IMR-90 (cell line): Measurements from ENCODE around the gene GPC5. TPM values are rescaled to one million over a fixed set of nuclear protein-coding genes. Genes with fewer than 3 reads are reported as not detected.

Experiments
- ATAC-seq: fragments of 200-7000 bp; cut with Tn5 transposase; 2 replicates; pipeline ENCODE4 v1.9.1; 2020; ENCODE audit warnings: low read depth, mild to moderate bottlenecking, moderate library complexity
- BruUV-seq: library from RNA; stranded (reverse); fragments of 400-500 nt; replicated peaks from 2 replicates; lab custom pipeline; 2021; lab: Mats Ljungman, UMichigan
- CTCF ChIA-PET: fragments of 300-600 bp; formaldehyde crosslinking; extraction: SDS; loops from one replicate; lab custom pipeline; 2021; ENCODE audit warnings: antibody characterized with exemption; lab: Yijun Ruan, JAX
- POLR2A ChIA-PET: fragments of 300-600 bp; sonication (Branson Sonifier 250); formaldehyde crosslinking; loops from one replicate; lab custom pipeline; 2022; ENCODE audit warnings: antibody characterized with exemption; ENCODE audit not compliant: unreplicated experiment; lab: Charles Lee
- DNase-seq: peaks from one replicate; pipeline ENCODE4 v3.0.0; 2013
- H2AFZ ChIP-seq: replicated peaks from 2 replicates; pipeline ENCODE3; 2013; ENCODE audit warnings: low read length, mild to moderate bottlenecking; ENCODE audit not compliant: poor library complexity
- H2AK5ac ChIP-seq: 2 replicates; pipeline ENCODE4 v1.6.1; 2013; ENCODE audit warnings: low read depth, low read length, inconsistent platforms
- H2AK9ac ChIP-seq: replicated peaks from 2 replicates; pipeline ENCODE3; 2013; ENCODE audit warnings: mild to moderate bottlenecking, low read depth, low read length, moderate library complexity; ENCODE audit not compliant: poor library complexity
- H2BK120ac ChIP-seq: 2 replicates; pipeline ENCODE4 v1.6.1; 2013; ENCODE audit warnings: low read depth, low read length, inconsistent platforms
- H2BK15ac ChIP-seq: 3 replicates; pipeline ENCODE4 v1.6.1; 2013; ENCODE audit warnings: low read depth, low read length, inconsistent platforms
- H2BK20ac ChIP-seq: 2 replicates; pipeline ENCODE4 v1.6.1; 2013; ENCODE audit warnings: low read depth, mild to moderate bottlenecking, inconsistent platforms, low read length, moderate library complexity
- H2BK5ac ChIP-seq: 2 replicates; pipeline ENCODE4 v1.6.1; 2013; ENCODE audit warnings: mild to moderate bottlenecking, low read depth, low read length, inconsistent platforms; ENCODE audit not compliant: poor library complexity, severe bottlenecking
- H3K14ac ChIP-seq: replicated peaks from 2 replicates; pipeline ENCODE4 v1.6.1; 2013; ENCODE audit warnings: low read depth, low read length, inconsistent platforms
- H3K18ac ChIP-seq: 2 replicates; pipeline ENCODE4 v1.6.1; 2013; ENCODE audit warnings: low read depth, low read length, control low read depth
- H3K23ac ChIP-seq: 2 replicates; pipeline ENCODE4 v1.6.1; 2013; ENCODE audit warnings: low read depth, low read length, inconsistent platforms
- H3K27ac ChIP-seq: 2 replicates; pipeline ENCODE4 v1.5.1; 2013; ENCODE audit warnings: mild to moderate bottlenecking, control low read depth, low read length; ENCODE audit not compliant: insufficient read depth
- H3K27me3 ChIP-seq: 2 replicates; pipeline ENCODE4 v1.6.1; 2013; ENCODE audit warnings: low read length; ENCODE audit not compliant: control insufficient read depth, insufficient read depth
- H3K36me3 ChIP-seq: 2 replicates; pipeline ENCODE4 v1.6.1; 2013; ENCODE audit warnings: low read length, mixed read lengths; ENCODE audit not compliant: control insufficient read depth, insufficient read depth
- H3K4ac ChIP-seq: 2 replicates; pipeline ENCODE4 v1.6.1; 2013; ENCODE audit warnings: low read depth, low read length, inconsistent platforms
- H3K4me1 ChIP-seq: 2 replicates; pipeline ENCODE4 v1.6.1; 2013; ENCODE audit warnings: low read length, mixed read lengths; ENCODE audit not compliant: control insufficient read depth, insufficient read depth
- H3K4me2 ChIP-seq: 2 replicates; pipeline ENCODE4 v1.6.1; 2013; ENCODE audit warnings: low read depth, mild to moderate bottlenecking, control low read depth, low read length, moderate library complexity
- H3K4me3 ChIP-seq: 2 replicates; pipeline ENCODE4 v1.5.1; 2013; ENCODE audit warnings: low read depth, mild to moderate bottlenecking, control low read depth, low read length, moderate library complexity; ENCODE audit not compliant: insufficient read depth
- H3K56ac ChIP-seq: 2 replicates; pipeline ENCODE4 v1.6.1; 2013; ENCODE audit warnings: low read length, inconsistent platforms; ENCODE audit not compliant: insufficient read depth; ENCODE audit errors: extremely low read depth
- H3K79me1 ChIP-seq, 2 experiments: 2 replicates each; pipeline ENCODE4 v1.6.1; 2013; ENCODE audit warnings: low read length in 2 of 2, inconsistent platforms in 1 of 2, low read depth in 1 of 2
- H3K9ac ChIP-seq: 2 replicates; pipeline ENCODE4 v1.6.1; 2013; ENCODE audit warnings: low read depth, low read length, control low read depth
- H3K9me1 ChIP-seq: 2 replicates; pipeline ENCODE4 v1.6.1; 2013; ENCODE audit warnings: low read length, inconsistent platforms; ENCODE audit not compliant: insufficient read depth
- H3K9me3 ChIP-seq: 2 replicates; pipeline ENCODE4 v1.6.1; 2013; ENCODE audit warnings: low read length; ENCODE audit not compliant: control insufficient read depth, insufficient read depth
- H4K20me1 ChIP-seq: 2 replicates; pipeline ENCODE4 v1.6.1; 2013; ENCODE audit warnings: low read length, inconsistent platforms; ENCODE audit not compliant: insufficient read depth
- H4K5ac ChIP-seq: 2 replicates; pipeline ENCODE4 v1.6.1; 2013; ENCODE audit warnings: mild to moderate bottlenecking, low read depth, low read length, control low read depth
- H4K8ac ChIP-seq, 2 experiments: 2 replicates each; pipeline ENCODE4 v1.6.1; 2013; ENCODE audit warnings: low read depth in 2 of 2, low read length in 2 of 2, control low read depth in 1 of 2, inconsistent platforms in 1 of 2
- H4K91ac ChIP-seq: 2 replicates; pipeline ENCODE4 v1.6.1; 2013; ENCODE audit warnings: low read depth, low read length, inconsistent platforms; ENCODE audit not compliant: insufficient read depth
- MAZ ChIP-seq: IDR thresholded peaks from 2 replicates; pipeline ENCODE4 v1.6.1; 2012; ENCODE audit warnings: low read depth, mild to moderate bottlenecking, low read length, improper control_type of control experiment, moderate library complexity, borderline replicate concordance
- MXI1 ChIP-seq: IDR thresholded peaks from 2 replicates; pipeline ENCODE4 v1.6.1; 2012; ENCODE audit warnings: low read depth, mild to moderate bottlenecking, low read length, moderate library complexity, borderline replicate concordance
- NFE2L2 ChIP-seq: fragments of 150-350 bp; IDR thresholded peaks from 2 replicates; pipeline ENCODE4 v1.6.1; 2016; ENCODE audit warnings: low read depth, mild to moderate bottlenecking, low read length
- POLR2A ChIP-seq: IDR thresholded peaks from 2 replicates; pipeline ENCODE4 v1.6.1; 2012; ENCODE audit warnings: mild to moderate bottlenecking, low read depth, low read length
- WGBS, 2 experiments: methylation state at CpG; one replicate each; pipeline versions ENCODE4 v1.1.5 to v1.1.7; 2013; ENCODE audit warnings: missing lambda C conversion rate in 2 of 2; ENCODE audit not compliant: insufficient read length in 1 of 2; ENCODE audit errors: extremely low coverage in 2 of 2; 5-methylcytosine and 5-hydroxymethylcytosine counted together
- dilution Hi-C: fragments of 300-500 bp; cut with HindIII; formaldehyde crosslinking; loops from one replicate; pipeline ENCODE4 v1.14.3; 2018; ENCODE audit warnings: low sequenced_read_pairs; ENCODE audit not compliant: unreplicated experiment
- in situ Hi-C: fragments of 300-500 bp; cut with MboI; formaldehyde crosslinking; loops from 3 replicates; pipeline ENCODE4 v1.14.3; 2019; ENCODE audit warnings: low sequenced_read_pairs, inconsistent platforms, mixed read lengths
- intact Hi-C: fragments of 100-400 bp; cut with micrococcal nuclease; formaldehyde crosslinking; loops from 2 replicates; pipeline ENCODE4 v1.10.0; 2022
- polyA plus RNA-seq, 3 experiments: library from polyadenylated mRNA; depleted of rRNA; stranded (reverse); fragments of >200 nt; gene quantifications; 2 replicates each; pipeline ENCODE4 v1.2.3, GENCODE V29; 2012; ENCODE audit warnings: low replicate concordance in 1 of 3
- total RNA-seq: library from RNA; depleted of rRNA; stranded (reverse); fragments of >200 nt; gene quantifications from 2 replicates; pipeline ENCODE4 v1.2.3, GENCODE V29; 2012

GPC5 gene
- total and polyA plus RNA-seq, 2 of the 4 experiments (the other 2 are of a cell fraction) = 0.94 to 1.8 TPM

- intact Hi-C loops = no loop called here
- Histone ChIP-seq H3K9me3 (no peaks in the 10 kb centered on the region), H3K18ac (no peak overlapping the region), H2AK5ac (no peak overlapping the region), H2BK15ac (no peak overlapping the region), H4K91ac (no peak overlapping the region), H3K23ac (no peak overlapping the region), H2BK20ac (no peak overlapping the region), H2BK5ac (no peak overlapping the region), H3K27ac (no peak overlapping the region), H4K20me1 (no peaks in the 10 kb centered on the region), H3K9me1 (no peaks in the 10 kb centered on the region), H3K56ac (no peak overlapping the region), H2AFZ (no peak overlapping the region), H3K36me3 (no peaks in the 10 kb centered on the region), H3K4me1 (no peaks in the 10 kb centered on the region), H3K14ac (no peak overlapping the region), H3K4me3 (no peak overlapping the region), H3K27me3 (no peaks in the 10 kb centered on the region), H4K5ac (no peak overlapping the region), H3K79me1 (no peaks in the 10 kb centered on the region), H3K4me2 (no peak overlapping the region), H2AK9ac (no peak overlapping the region), H4K8ac (no peak overlapping the region), H2BK120ac (no peak overlapping the region), H3K9ac (no peak overlapping the region), H3K4ac (no peak overlapping the region)
- DNase-seq (no peak), ATAC-seq (no peak)
- ChIA-PET CTCF (no interaction called here), POLR2A (no interaction called here)
- no CpG with 5 or more reads among the region's 2 CpGs for WGBS, 2 experiments
- no peak for TF ChIP-seq NFE2L2
- no peak for TF ChIP-seq MXI1
- TF ChIP-seq MAZ = no peak
- no peak for TF ChIP-seq POLR2A
- dilution Hi-C loops = no loop called here
- no TSS peak for BruUV-seq
- in situ Hi-C loops = no loop called here
Measured at GRCh38 chr13:92609376-92609775, 1211.0 kb downstream of the GPC5 start.
